ENCODE data around the gene MAGEA4. TPM values are rescaled to one million over a fixed set of nuclear protein-coding genes. Genes with fewer than 3 reads are reported as not detected.

The MAGEA4 gene
- total RNA-seq, 4 donors from 2014 or later, result not detected

DNA sequence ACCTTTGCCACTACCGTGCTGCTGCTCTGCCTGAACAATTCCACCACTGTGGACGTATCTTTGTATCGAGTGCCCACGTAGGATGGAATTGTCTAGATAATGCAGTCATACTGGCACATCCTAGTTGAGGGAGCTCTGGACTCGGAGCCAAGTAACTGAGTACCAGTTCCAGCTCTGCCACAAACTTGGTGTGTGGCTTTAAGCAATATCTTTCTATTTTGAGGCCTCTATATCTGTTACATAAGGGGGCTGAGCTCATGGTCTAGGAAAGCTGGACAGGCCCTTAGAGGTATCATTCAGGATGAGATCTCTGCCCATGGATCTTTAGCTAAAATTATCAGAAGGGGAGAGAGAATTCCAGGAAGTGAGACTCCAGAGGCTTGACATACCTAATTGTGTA is 49.3 kb downstream of the MAGEA4 start:
- in situ Hi-C loops (cut with MboI; ENCODE audit: low sequenced_read_pairs in 4 of 4) (no loop called here), intact Hi-C loops (cut with DNase I; ENCODE audit: low total_unique reads) (no loop called here)
- TF ChIP-seq POLR2A (IDR thresholded peaks at IDR 0.05) (no peak), CTCF (IDR thresholded peaks at IDR 0.05 in 4 of 5, conservative IDR thresholded peaks at IDR 0.05 in 1 of 5) (no peak)
- H3K9me3 ChIP-seq, result no peaks in the 10 kb centered on the region
- no peaks in the 10 kb centered on the region for H3K27me3 ChIP-seq
- no peaks in the 10 kb centered on the region for H3K4me1 ChIP-seq
- no peak overlapping the region for H3K27ac ChIP-seq
- no peak for ATAC-seq
- no peak overlapping the region for H3K4me3 ChIP-seq
- no peaks in the 10 kb centered on the region for H3K36me3 ChIP-seq
- DNase-seq, result no peak

DNA sequence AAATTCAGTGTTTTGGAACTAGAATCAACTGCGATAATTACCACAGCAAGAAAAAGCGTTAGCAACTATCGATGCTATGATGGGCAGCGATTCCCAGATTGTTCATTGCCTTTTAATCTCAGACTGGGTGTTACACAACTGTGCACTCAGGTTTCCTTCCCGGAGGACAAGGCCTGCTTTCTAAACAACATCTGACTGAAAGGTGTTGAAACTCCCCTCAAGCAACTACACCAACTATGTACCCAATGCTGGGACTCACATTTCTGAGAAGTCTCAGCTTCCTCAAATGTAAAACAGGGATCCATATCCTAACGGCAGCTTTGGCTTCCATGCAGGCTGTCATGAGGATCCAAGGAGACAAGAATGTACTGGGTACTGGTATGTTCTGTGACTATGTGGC is 53.5 kb downstream of the MAGEA4 start:
- TF ChIP-seq CTCF (IDR thresholded peaks at IDR 0.05 in 4 of 5, conservative IDR thresholded peaks at IDR 0.05 in 1 of 5) (no peak), POLR2A (IDR thresholded peaks at IDR 0.05) (no peak)
- Histone ChIP-seq H3K27ac (no peak overlapping the region), H3K4me1 (no peaks in the 10 kb centered on the region), H3K36me3 (no peaks in the 10 kb centered on the region), H3K4me3 (no peak overlapping the region), H3K9me3 (no peaks in the 10 kb centered on the region), H3K27me3 (no peaks in the 10 kb centered on the region)
- in situ Hi-C loops (cut with MboI; ENCODE audit: low sequenced_read_pairs in 4 of 4) (no loop called here), intact Hi-C loops (cut with DNase I; ENCODE audit: low total_unique reads) (no loop called here)
- ATAC-seq (peak in 1 of 2 donors; percentile 47), DNase-seq (no peak)

DNA sequence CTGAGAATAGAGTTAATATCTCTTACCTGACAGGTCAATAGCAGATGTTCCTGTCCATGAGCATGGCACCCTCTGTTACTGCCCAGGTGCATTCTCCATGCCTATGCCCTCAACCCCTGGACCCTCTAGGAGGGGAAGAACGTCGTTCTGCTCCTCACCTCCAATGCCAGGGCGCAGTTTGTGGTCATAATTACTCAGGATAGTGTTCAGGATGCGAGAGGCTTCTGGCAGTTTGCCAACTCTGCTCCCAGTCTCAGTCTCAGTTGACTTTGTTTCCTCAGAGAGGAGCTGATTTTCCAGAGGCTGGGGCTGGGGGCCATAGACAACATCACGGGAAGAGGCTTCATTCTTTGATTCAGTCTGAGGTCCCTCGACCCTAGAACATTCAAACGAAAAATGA is 57.3 kb downstream of the MAGEA4 start:
- no peak overlapping the region for H3K4me3 ChIP-seq
- intact Hi-C loops (cut with DNase I; ENCODE audit: low total_unique reads) (no loop called here), in situ Hi-C loops (cut with MboI; ENCODE audit: low sequenced_read_pairs in 4 of 4) (no loop called here)
- H3K27me3 ChIP-seq, result no peaks in the 10 kb centered on the region
- H3K4me1 ChIP-seq, result no peaks in the 10 kb centered on the region
- TF ChIP-seq POLR2A (IDR thresholded peaks at IDR 0.05), result no peak
- no peak for TF ChIP-seq CTCF (IDR thresholded peaks at IDR 0.05 in 4 of 5, conservative IDR thresholded peaks at IDR 0.05 in 1 of 5)
- no peak for DNase-seq
- no peaks in the 10 kb centered on the region for H3K9me3 ChIP-seq
- H3K27ac ChIP-seq, result no peak overlapping the region
- H3K36me3 ChIP-seq, result no peaks in the 10 kb centered on the region
- ATAC-seq, result no peak

- Histone ChIP-seq H3K27ac (no peak overlapping the region), H3K4me3 (no peak overlapping the region), H3K27me3 (peaks cover 0 to 3% (median 0%) of the 10 kb centered on the region in 3 donors), H3K36me3 (no peaks in the 10 kb centered on the region), H3K4me1 (no peaks in the 10 kb centered on the region), H3K9me3 (no peaks in the 10 kb centered on the region)
- TF ChIP-seq POLR2A (IDR thresholded peaks at IDR 0.05) (no peak), CTCF (IDR thresholded peaks at IDR 0.05 in 4 of 5, conservative IDR thresholded peaks at IDR 0.05 in 1 of 5) (no peak)
- DNase-seq (peak; percentile 32 to 61), ATAC-seq (peak; percentile 57 to 61)
- in situ Hi-C loops (cut with MboI; ENCODE audit: low sequenced_read_pairs in 4 of 4), result no loop called here
- intact Hi-C loops (cut with DNase I; ENCODE audit: low total_unique reads), result no loop called here
Measured at GRCh38 chrX:151970661-151971060, 58.0 kb downstream of the MAGEA4 start.

- ATAC-seq (no peak), DNase-seq (no peak)
- Histone ChIP-seq H3K4me3 (peak overlapping the region in 3 of 4 donors; percentile 31 to 52 (median 47)), H3K4me1 (no peaks in the 10 kb centered on the region), H3K36me3 (no peaks in the 10 kb centered on the region), H3K27ac (no peak overlapping the region), H3K27me3 (peaks cover 0 to 3% (median 0%) of the 10 kb centered on the region in 3 donors), H3K9me3 (no peaks in the 10 kb centered on the region)
- intact Hi-C loops (cut with DNase I; ENCODE audit: low total_unique reads) (no loop called here), in situ Hi-C loops (cut with MboI; ENCODE audit: low sequenced_read_pairs in 4 of 4) (no loop called here)
- TF ChIP-seq POLR2A (IDR thresholded peaks at IDR 0.05), result no peak
- TF ChIP-seq CTCF (IDR thresholded peaks at IDR 0.05 in 4 of 5, conservative IDR thresholded peaks at IDR 0.05 in 1 of 5), result no peak
Measured at GRCh38 chrX:151973060-151973661, 60.5 kb downstream of the MAGEA4 start.

All from gastrocnemius medialis (tissue), 4 donors.